Osteoblast (primary cell): Measurements from ENCODE around the gene SLC10A4. TPM values are rescaled to one million over a fixed set of nuclear protein-coding genes. Genes with fewer than 3 reads are reported as not detected.

Source experiments
- DNase-seq: peaks from one replicate; pipeline ENCODE4 v3.0.0; 2011; ENCODE audit warnings: low spot score, mixed read lengths; ENCODE audit not compliant: insufficient read length; ENCODE audit errors: missing footprints
- H2AFZ ChIP-seq: 2 replicates; pipeline ENCODE4 v1.6.0; 2011; ENCODE audit warnings: mild to moderate bottlenecking, low read length
- H3K27ac ChIP-seq: 2 replicates; pipeline ENCODE4 v1.5.1; 2011; ENCODE audit warnings: mild to moderate bottlenecking, low read depth, low read length, moderate library complexity
- H3K27me3 ChIP-seq: 2 replicates; pipeline ENCODE4 v1.6.0; 2012; ENCODE audit warnings: mild to moderate bottlenecking, control low read depth, inconsistent platforms, low read length, moderate library complexity; ENCODE audit not compliant: insufficient read depth
- H3K36me3 ChIP-seq: 2 replicates; pipeline ENCODE4 v1.5.1; 2011; ENCODE audit warnings: mild to moderate bottlenecking, low read length, control low read depth, moderate library complexity; ENCODE audit not compliant: insufficient read depth
- H3K4me1 ChIP-seq: 2 replicates; pipeline ENCODE4 v1.5.1; 2011; ENCODE audit warnings: mild to moderate bottlenecking, low read length, control low read depth, moderate library complexity; ENCODE audit not compliant: insufficient read depth
- H3K4me2 ChIP-seq: 2 replicates; pipeline ENCODE4 v1.6.0; 2011; ENCODE audit warnings: mild to moderate bottlenecking, low read length; ENCODE audit not compliant: insufficient read depth
- H3K4me3 ChIP-seq: fragments of 200-600 bp; sonication (generic); 3 replicates; pipeline ENCODE4 v1.5.1; 2012; ENCODE audit warnings: mild to moderate bottlenecking, low read length, inconsistent platforms; ENCODE audit not compliant: insufficient read depth
- H3K79me2 ChIP-seq: 2 replicates; pipeline ENCODE4 v1.6.0; 2012; ENCODE audit warnings: mild to moderate bottlenecking, low read length, control low read depth, inconsistent platforms; ENCODE audit not compliant: insufficient read depth
- H3K9me3 ChIP-seq: 2 replicates; pipeline ENCODE4 v1.5.1; 2011; ENCODE audit warnings: low read depth, low read length, control low read depth
- H4K20me1 ChIP-seq: 2 replicates; pipeline ENCODE4 v1.6.0; 2012; ENCODE audit warnings: mild to moderate bottlenecking, low read length, control low read depth; ENCODE audit not compliant: insufficient read depth
- total RNA-seq: library from RNA; depleted of rRNA; stranded (reverse); fragments of >200 nt; gene quantifications from 2 replicates; pipeline ENCODE4 v1.2.3, GENCODE V29; 2012
- TF ChIP-seq, protein P1 (sequence below): IDR thresholded peaks from 2 replicates; pipeline ENCODE4 v1.5.1; 2011; ENCODE audit warnings: mild to moderate bottlenecking, low read depth, low read length, moderate library complexity; ENCODE audit errors: extremely low read depth

The SLC10A4 gene
- total RNA-seq, 1 donor, result not detected

DNA sequence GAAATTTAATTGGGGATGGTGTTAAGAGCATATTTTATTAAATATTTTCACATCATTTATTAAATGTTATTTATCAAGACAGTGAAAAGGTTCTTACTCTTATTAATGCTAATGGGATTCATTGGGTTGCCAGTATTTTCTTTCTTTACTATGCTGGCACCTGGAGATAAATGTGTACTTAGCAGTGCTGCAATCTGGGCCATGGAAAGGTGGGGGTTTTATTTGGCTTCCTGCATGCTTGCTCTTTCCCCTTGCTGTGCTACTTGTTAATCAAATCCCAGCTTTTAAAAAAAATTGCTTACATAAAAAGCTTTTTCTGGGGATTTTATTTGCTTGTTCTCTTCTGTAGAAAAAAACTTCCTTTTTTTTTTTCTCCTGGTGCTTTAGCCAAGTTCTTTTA is 55.2 kb downstream of the SLC10A4 start:
- Histone ChIP-seq H3K36me3 (peaks cover 37% of the 10 kb centered on the region), H4K20me1 (no peaks in the 10 kb centered on the region), H3K4me2 (no peak overlapping the region), H3K4me3 (no peak overlapping the region), H2AFZ (no peak overlapping the region), H3K27me3 (no peaks in the 10 kb centered on the region), H3K27ac (no peak overlapping the region), H3K79me2 (no peaks in the 10 kb centered on the region), H3K9me3 (no peaks in the 10 kb centered on the region), H3K4me1 (no peaks in the 10 kb centered on the region)
- DNase-seq, result no peak
- TF ChIP-seq, protein P1, sequence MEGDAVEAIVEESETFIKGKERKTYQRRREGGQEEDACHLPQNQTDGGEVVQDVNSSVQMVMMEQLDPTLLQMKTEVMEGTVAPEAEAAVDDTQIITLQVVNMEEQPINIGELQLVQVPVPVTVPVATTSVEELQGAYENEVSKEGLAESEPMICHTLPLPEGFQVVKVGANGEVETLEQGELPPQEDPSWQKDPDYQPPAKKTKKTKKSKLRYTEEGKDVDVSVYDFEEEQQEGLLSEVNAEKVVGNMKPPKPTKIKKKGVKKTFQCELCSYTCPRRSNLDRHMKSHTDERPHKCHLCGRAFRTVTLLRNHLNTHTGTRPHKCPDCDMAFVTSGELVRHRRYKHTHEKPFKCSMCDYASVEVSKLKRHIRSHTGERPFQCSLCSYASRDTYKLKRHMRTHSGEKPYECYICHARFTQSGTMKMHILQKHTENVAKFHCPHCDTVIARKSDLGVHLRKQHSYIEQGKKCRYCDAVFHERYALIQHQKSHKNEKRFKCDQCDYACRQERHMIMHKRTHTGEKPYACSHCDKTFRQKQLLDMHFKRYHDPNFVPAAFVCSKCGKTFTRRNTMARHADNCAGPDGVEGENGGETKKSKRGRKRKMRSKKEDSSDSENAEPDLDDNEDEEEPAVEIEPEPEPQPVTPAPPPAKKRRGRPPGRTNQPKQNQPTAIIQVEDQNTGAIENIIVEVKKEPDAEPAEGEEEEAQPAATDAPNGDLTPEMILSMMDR, result no peak

Other genes starting within 250 kb of the SLC10A4 start
- 1.5 and 1.8 TPM in 2 replicates for gene TEC, start 213.5 kb upstream of the SLC10A4 start, total RNA-seq
- gene SLAIN2, start 141.8 kb upstream of the SLC10A4 start, total RNA-seq, result 64.1 and 77.2 TPM in 2 replicates
- gene ZAR1, start 6.9 kb downstream of the SLC10A4 start, total RNA-seq, result not detected in 2 replicates